Measurements from ENCODE around the gene MIPEP.

DNA sequence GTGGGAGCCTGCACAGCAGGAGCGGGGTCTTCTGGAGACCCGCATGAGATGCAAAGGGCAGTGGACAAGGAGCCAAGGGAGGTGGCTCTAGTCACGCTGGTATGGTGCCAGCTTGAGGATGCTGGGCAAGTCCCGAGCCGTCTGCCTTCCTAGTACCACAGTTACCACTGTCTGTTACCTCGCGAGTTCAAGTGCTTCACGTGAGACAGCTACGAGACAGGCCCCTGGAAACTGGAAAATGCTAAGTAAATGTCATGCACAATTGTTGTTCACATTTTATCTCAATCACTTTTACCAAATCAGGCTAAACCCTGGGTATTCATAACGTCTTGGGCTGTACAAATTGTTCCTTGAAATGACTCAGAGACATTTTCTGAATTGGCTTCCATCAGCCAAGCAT lies 163.3 kb downstream of the MIPEP start:
- TF ChIP-seq, protein P1, sequence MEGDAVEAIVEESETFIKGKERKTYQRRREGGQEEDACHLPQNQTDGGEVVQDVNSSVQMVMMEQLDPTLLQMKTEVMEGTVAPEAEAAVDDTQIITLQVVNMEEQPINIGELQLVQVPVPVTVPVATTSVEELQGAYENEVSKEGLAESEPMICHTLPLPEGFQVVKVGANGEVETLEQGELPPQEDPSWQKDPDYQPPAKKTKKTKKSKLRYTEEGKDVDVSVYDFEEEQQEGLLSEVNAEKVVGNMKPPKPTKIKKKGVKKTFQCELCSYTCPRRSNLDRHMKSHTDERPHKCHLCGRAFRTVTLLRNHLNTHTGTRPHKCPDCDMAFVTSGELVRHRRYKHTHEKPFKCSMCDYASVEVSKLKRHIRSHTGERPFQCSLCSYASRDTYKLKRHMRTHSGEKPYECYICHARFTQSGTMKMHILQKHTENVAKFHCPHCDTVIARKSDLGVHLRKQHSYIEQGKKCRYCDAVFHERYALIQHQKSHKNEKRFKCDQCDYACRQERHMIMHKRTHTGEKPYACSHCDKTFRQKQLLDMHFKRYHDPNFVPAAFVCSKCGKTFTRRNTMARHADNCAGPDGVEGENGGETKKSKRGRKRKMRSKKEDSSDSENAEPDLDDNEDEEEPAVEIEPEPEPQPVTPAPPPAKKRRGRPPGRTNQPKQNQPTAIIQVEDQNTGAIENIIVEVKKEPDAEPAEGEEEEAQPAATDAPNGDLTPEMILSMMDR (IDR thresholded peaks at IDR 0.05) = no peak
- no peak for TF ChIP-seq POLR2A (IDR thresholded peaks at IDR 0.05)
